H1 (cell line): ENCODE measurements around the gene GPC6. TPM values are rescaled to one million over a fixed set of nuclear protein-coding genes. Genes with fewer than 3 reads are reported as not detected.

ENCODE experiments used
- CTCF ChIA-PET: fragments of 300-600 bp; sonication (Branson Sonifier 250); formaldehyde crosslinking; loops from one replicate; lab custom pipeline; 2021; ENCODE audit not compliant: partially characterized antibody; lab: Charles Lee
- POLR2A ChIA-PET: fragments of 300-600 bp; sonication (Branson Sonifier 250); formaldehyde crosslinking; loops from one replicate; lab custom pipeline; 2021; ENCODE audit warnings: inconsistent platforms; ENCODE audit not compliant: partially characterized antibody; lab: Charles Lee
- DNase-seq, 2 experiments: peaks; one replicate each; pipeline versions ENCODE4 v3.0.0 to v3.0.0-alpha.2; 2010 to 2022; ENCODE audit warnings: low spot score in 2 of 2, low read depth in 1 of 2, mixed read lengths in 1 of 2
- FAIRE-seq: peaks from 2 replicates; lab custom pipeline; 2011; peaks lifted over from hg19 to GRCh38; lab: Jason Lieb, UNC
- H2AFZ ChIP-seq: 2 replicates; pipeline ENCODE4 v1.8.1; 2012; ENCODE audit warnings: low read length, inconsistent platforms
- H2AK5ac ChIP-seq: 2 replicates; pipeline ENCODE4 v1.6.1; 2013; ENCODE audit warnings: low read depth, low read length
- H2BK120ac ChIP-seq: replicated peaks from 2 replicates; pipeline ENCODE3; 2013; ENCODE audit warnings: low read depth, low read length, inconsistent platforms
- H2BK12ac ChIP-seq: 2 replicates; pipeline ENCODE4 v1.6.1; 2013; ENCODE audit warnings: low read depth, low read length
- H2BK15ac ChIP-seq: 2 replicates; pipeline ENCODE4 v1.6.1; 2013; ENCODE audit warnings: low read length
- H2BK20ac ChIP-seq: 2 replicates; pipeline ENCODE4 v1.6.1; 2013; ENCODE audit warnings: low read length
- H2BK5ac ChIP-seq: 2 replicates; pipeline ENCODE4 v1.6.1; 2013; ENCODE audit warnings: low read depth, low read length
- H3K14ac ChIP-seq: 2 replicates; pipeline ENCODE4 v1.6.1; 2013; ENCODE audit warnings: inconsistent platforms; ENCODE audit not compliant: insufficient read length
- H3K18ac ChIP-seq: 2 replicates; pipeline ENCODE4 v1.6.1; 2013; ENCODE audit warnings: low read length; ENCODE audit errors: extremely low read depth
- H3K23ac ChIP-seq: 2 replicates; pipeline ENCODE4 v1.6.1; 2013; ENCODE audit warnings: inconsistent platforms; ENCODE audit not compliant: insufficient read length
- H3K23me2 ChIP-seq: 2 replicates; pipeline ENCODE4 v1.6.1; 2013; ENCODE audit warnings: low read depth, low read length
- H3K27ac ChIP-seq: 2 replicates; pipeline ENCODE4 v1.6.1; 2011; ENCODE audit warnings: low read depth, low read length, inconsistent platforms
- H3K27me3 ChIP-seq, 4 experiments: replicated peaks in 1 of 4; 1 replicate in 1 of 4; 2 replicates in 3 of 4; pipeline versions ENCODE4 v1.6.1 to v1.8.1; 2011 to 2013; ENCODE audit warnings: low read length in 3 of 4, mild to moderate bottlenecking in 3 of 4, inconsistent platforms in 2 of 4, mixed read lengths in 2 of 4, moderate library complexity in 1 of 4; ENCODE audit not compliant: control insufficient read depth in 3 of 4, insufficient read depth in 3 of 4; ENCODE audit errors: extremely low read depth in 1 of 4
- H3K36me3 ChIP-seq, 4 experiments: 2 replicates each; pipeline versions ENCODE4 v1.6.1 to v1.8.1; 2011 to 2013; ENCODE audit warnings: mild to moderate bottlenecking in 4 of 4, low read length in 3 of 4, moderate library complexity in 2 of 4, control low read depth in 1 of 4, inconsistent platforms in 1 of 4; ENCODE audit not compliant: insufficient read depth in 4 of 4, control insufficient read depth in 2 of 4
- H3K4ac ChIP-seq: replicated peaks from 2 replicates; pipeline ENCODE3; 2013; ENCODE audit warnings: low read length, low read depth, mixed read lengths, inconsistent platforms; ENCODE audit not compliant: insufficient read length
- H3K4me1 ChIP-seq, 4 experiments: replicated peaks in 1 of 4; 1 replicate in 1 of 4; 2 replicates in 3 of 4; pipeline versions ENCODE4 v1.6.1 to v1.8.1; 2011 to 2013; ENCODE audit warnings: low read length in 3 of 4, inconsistent platforms in 2 of 4, mixed read lengths in 1 of 4; ENCODE audit not compliant: insufficient read depth in 4 of 4, control insufficient read depth in 3 of 4
- H3K4me2 ChIP-seq, 2 experiments: 2 replicates each; pipeline versions ENCODE4 v1.6.1 to v1.8.1; 2011 to 2013; ENCODE audit warnings: low read depth in 2 of 2, low read length in 2 of 2, control low read depth in 1 of 2, inconsistent platforms in 1 of 2, mild to moderate bottlenecking in 1 of 2; ENCODE audit not compliant: insufficient read depth in 1 of 2
- H3K4me3 ChIP-seq, 4 experiments: fragments of 200-600, 300-600 bp in 1 of 4; sonication (generic), shearing (Covaris generic), sonication (Bioruptor Twin) in 1 of 4; 2 replicates each; pipeline versions ENCODE4 v1.5.1 to v1.8.1; 2011 to 2016; ENCODE audit warnings: low read length in 4 of 4, low read depth in 3 of 4, control low read depth in 2 of 4, inconsistent platforms in 2 of 4, mild to moderate bottlenecking in 2 of 4, mixed read lengths in 1 of 4, moderate library complexity in 1 of 4; ENCODE audit not compliant: insufficient read depth in 2 of 4; ENCODE audit errors: extremely low read depth in 1 of 4
- H3K56ac ChIP-seq: replicated peaks from 2 replicates; pipeline ENCODE3; 2013; ENCODE audit warnings: low read depth, mild to moderate bottlenecking, mixed read lengths, low read length, inconsistent platforms; ENCODE audit not compliant: insufficient read length
- H3K79me1 ChIP-seq: 2 replicates; pipeline ENCODE4 v1.6.1; 2013; ENCODE audit warnings: low read depth, low read length, control low read depth
- H3K79me2 ChIP-seq, 2 experiments: 2 replicates each; pipeline versions ENCODE4 v1.6.1 to v1.8.1; 2012 to 2013; ENCODE audit warnings: low read length in 2 of 2, mild to moderate bottlenecking in 2 of 2, inconsistent platforms in 1 of 2; ENCODE audit not compliant: insufficient read depth in 2 of 2, control insufficient read depth in 1 of 2
- H3K9ac ChIP-seq, 4 experiments: replicated peaks in 1 of 4; 1 replicate in 1 of 4; 2 replicates in 3 of 4; pipeline versions ENCODE4 v1.6.1 to v1.8.1; 2011 to 2013; ENCODE audit warnings: low read depth in 3 of 4, low read length in 3 of 4, control low read depth in 2 of 4, mild to moderate bottlenecking in 2 of 4, moderate library complexity in 2 of 4, inconsistent platforms in 1 of 4; ENCODE audit errors: extremely low read depth in 1 of 4
- H3K9me3 ChIP-seq, 2 experiments: 2 replicates each; pipeline versions ENCODE4 v1.6.1 to v1.8.1; 2012 to 2013; ENCODE audit warnings: mild to moderate bottlenecking in 2 of 2, moderate library complexity in 2 of 2, control low read depth in 1 of 2, inconsistent platforms in 1 of 2, low read depth in 1 of 2, low read length in 1 of 2, mixed read lengths in 1 of 2; ENCODE audit not compliant: insufficient read depth in 2 of 2
- H4K20me1 ChIP-seq, 2 experiments: replicated peaks in 1 of 2; 2 replicates each; pipeline versions ENCODE3 to v1.8.1; 2011 to 2013; ENCODE audit warnings: inconsistent platforms in 2 of 2, low read length in 2 of 2, mild to moderate bottlenecking in 1 of 2; ENCODE audit not compliant: insufficient read depth in 2 of 2, control insufficient read depth in 1 of 2
- H4K5ac ChIP-seq: 2 replicates; pipeline ENCODE4 v1.6.1; 2013; ENCODE audit warnings: low read length, low read depth, mixed read lengths, inconsistent platforms; ENCODE audit not compliant: insufficient read length
- H4K8ac ChIP-seq: 2 replicates; pipeline ENCODE4 v1.8.0; 2013; ENCODE audit warnings: mild to moderate bottlenecking, moderate library complexity, low read length, inconsistent platforms; ENCODE audit not compliant: insufficient read depth; ENCODE audit errors: extremely low read depth
- H4K91ac ChIP-seq: replicated peaks from 2 replicates; pipeline ENCODE3; 2013; ENCODE audit warnings: low read length, mixed read lengths, inconsistent platforms; ENCODE audit not compliant: insufficient read length
- WGBS, 2 experiments: shearing (Covaris generic) in 1 of 2; methylation state at CpG; one replicate each; pipeline versions ENCODE4 v1.1.6 to v1.1.7; 2013 to 2015; ENCODE audit warnings: low lambda C conversion rate in 2 of 2, mixed read lengths in 2 of 2, inconsistent platforms in 1 of 2, low coverage in 1 of 2, missing lambda C conversion rate in 1 of 2; ENCODE audit not compliant: insufficient replicate concordance in 2 of 2, insufficient coverage in 1 of 2, insufficient read length in 1 of 2; ENCODE audit errors: extremely low coverage in 1 of 2, missing lambda C conversion rate in 1 of 2; 5-methylcytosine and 5-hydroxymethylcytosine counted together
- polyA plus RNA-seq, 7 experiments: library from polyadenylated mRNA; depleted of rRNA in 3 of 7; stranded (reverse) in 5 of 7; unstranded in 2 of 7; fragments of >200 nt in 5 of 7; fragments of 200-250 nt in 2 of 7; gene quantifications; 1 replicate in 5 of 7; 2 replicates in 1 of 7; 4 replicates in 1 of 7; pipeline versions ENCODE4 v1.2.1 to v1.2.3, GENCODE V29; 2011 to 2013; ENCODE audit warnings: missing spikeins in 2 of 7, mixed read lengths in 2 of 7
- total RNA-seq: library from RNA; stranded (reverse); fragmentation: NEBNext Ultra II Directional; extraction: Animal tissue kit (Norgen Biotek cat#: 25700); gene quantifications from 2 replicates; pipeline ENCODE4 v1.2.1, GENCODE V29; 2021

GPC6 gene
- total and polyA plus RNA-seq, 2 of the 8 experiments (the other 6 are each of a cell fraction or from before 2014, with no cell fraction given) = 5.4 to 12.0 TPM

GRCh38 chr13:94224670-94225069 lies 998.1 kb downstream of the GPC6 start:
- H3K4me2 ChIP-seq = no peak overlapping the region
- no peak overlapping the region for H3K4ac ChIP-seq
- H3K4me1 ChIP-seq = no peaks in the 10 kb centered on the region
- 88% methylated on average over 3 of the region's 3 CpGs; no CpG with 5 or more reads in 1 of the 2 experiments for WGBS, 2 experiments
- H2BK120ac ChIP-seq = no peak overlapping the region
- H2BK20ac ChIP-seq = no peak overlapping the region
- no peak overlapping the region for H3K9ac ChIP-seq
- H3K23ac ChIP-seq = no peak overlapping the region
- no peak overlapping the region for H3K4me3 ChIP-seq
- POLR2A ChIA-PET = interaction anchor here (0.7 kb wide), 1 partner anchor 104 kb away, joined by 4 read pairs; no protein-coding TSS in a partner anchor
- no peaks in the 10 kb centered on the region for H3K27me3 ChIP-seq
- no peak overlapping the region for H4K8ac ChIP-seq
- H3K14ac ChIP-seq = no peak overlapping the region
- no peaks in the 10 kb centered on the region for H4K20me1 ChIP-seq
- H3K56ac ChIP-seq = no peak overlapping the region
- H3K18ac ChIP-seq = no peak overlapping the region
- H2AFZ ChIP-seq = no peak overlapping the region
- H3K9me3 ChIP-seq = no peaks in the 10 kb centered on the region
- H3K79me2 ChIP-seq = no peaks in the 10 kb centered on the region
- CTCF ChIA-PET = interaction anchor here (1.1 to 2.5 kb wide), 3 partner anchors 18 to 137 kb away, joined by 4 to 10 read pairs (median 4); no protein-coding TSS in a partner anchor
- no peaks in the 10 kb centered on the region for H3K36me3 ChIP-seq
- no peak overlapping the region for H2BK12ac ChIP-seq
- no peak for FAIRE-seq
- no peak overlapping the region for H2BK5ac ChIP-seq
- H2BK15ac ChIP-seq = no peak overlapping the region
- no peak overlapping the region for H2AK5ac ChIP-seq
- no peaks in the 10 kb centered on the region for H3K79me1 ChIP-seq
- H4K91ac ChIP-seq = no peak overlapping the region
- no peak overlapping the region for H4K5ac ChIP-seq
- H3K23me2 ChIP-seq = no peaks in the 10 kb centered on the region
- H3K27ac ChIP-seq = no peak overlapping the region
- DNase-seq = no peak
